ENCODE results near the gene SPEN.

DNA sequence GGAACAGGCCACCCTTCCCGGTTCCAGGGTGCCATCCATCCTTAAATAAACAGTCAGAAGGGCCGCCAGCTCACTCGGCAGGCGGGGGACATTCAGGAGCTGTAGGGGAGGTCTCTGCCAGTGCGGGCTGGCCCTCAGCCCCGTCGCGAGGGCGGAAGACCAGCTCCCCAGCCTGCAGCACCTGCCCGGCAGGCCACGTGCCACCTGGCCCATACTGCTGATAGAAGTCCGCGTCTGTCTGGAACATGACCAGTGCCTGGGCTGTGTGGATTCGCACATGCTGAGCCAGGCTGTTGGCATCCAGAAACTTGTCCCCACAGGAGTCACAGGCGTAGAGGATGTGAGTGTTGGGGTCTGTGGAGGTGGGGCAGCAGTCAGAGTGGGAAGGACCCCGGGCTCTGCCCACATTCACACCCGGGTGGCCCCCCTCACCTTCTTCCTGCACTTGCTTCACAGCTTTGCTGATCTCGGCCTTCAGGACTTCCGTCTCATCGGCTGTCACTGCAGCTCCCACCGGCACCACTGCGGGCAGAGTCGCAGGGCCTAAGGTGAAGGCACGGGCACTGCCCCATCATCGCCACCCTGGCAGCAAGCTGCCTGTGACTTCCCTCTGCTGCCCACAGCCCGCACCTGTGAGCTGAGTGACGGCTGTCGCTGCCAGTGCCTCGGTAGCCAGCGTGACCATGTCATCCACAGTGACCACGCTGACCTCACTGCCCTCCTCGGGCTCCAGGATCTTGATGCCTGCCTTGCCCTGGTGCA lies 94.6 kb downstream of the SPEN start:
- TF ChIP-seq CTCF (IDR thresholded peaks at IDR 0.05): no peak
- TF ChIP-seq POLR2A (IDR thresholded peaks at IDR 0.05): no peak

Data from uterus (tissue), 2 donors.